Measurements from ENCODE around the gene N4BP3. TPM values are rescaled to one million over a fixed set of nuclear protein-coding genes. Genes with fewer than 3 reads are reported as not detected.

Gene N4BP3
- total RNA-seq, 2 donors from 2014 or later, result 0.07 TPM; not detected in 1

- H3K27ac ChIP-seq, result no peak overlapping the region
- no peak overlapping the region for H3K4me3 ChIP-seq
- ATAC-seq (ENCODE audit: insufficient number of reproducible peaks, low FRiP score, low read depth), result no peak
- TF ChIP-seq, protein P1, sequence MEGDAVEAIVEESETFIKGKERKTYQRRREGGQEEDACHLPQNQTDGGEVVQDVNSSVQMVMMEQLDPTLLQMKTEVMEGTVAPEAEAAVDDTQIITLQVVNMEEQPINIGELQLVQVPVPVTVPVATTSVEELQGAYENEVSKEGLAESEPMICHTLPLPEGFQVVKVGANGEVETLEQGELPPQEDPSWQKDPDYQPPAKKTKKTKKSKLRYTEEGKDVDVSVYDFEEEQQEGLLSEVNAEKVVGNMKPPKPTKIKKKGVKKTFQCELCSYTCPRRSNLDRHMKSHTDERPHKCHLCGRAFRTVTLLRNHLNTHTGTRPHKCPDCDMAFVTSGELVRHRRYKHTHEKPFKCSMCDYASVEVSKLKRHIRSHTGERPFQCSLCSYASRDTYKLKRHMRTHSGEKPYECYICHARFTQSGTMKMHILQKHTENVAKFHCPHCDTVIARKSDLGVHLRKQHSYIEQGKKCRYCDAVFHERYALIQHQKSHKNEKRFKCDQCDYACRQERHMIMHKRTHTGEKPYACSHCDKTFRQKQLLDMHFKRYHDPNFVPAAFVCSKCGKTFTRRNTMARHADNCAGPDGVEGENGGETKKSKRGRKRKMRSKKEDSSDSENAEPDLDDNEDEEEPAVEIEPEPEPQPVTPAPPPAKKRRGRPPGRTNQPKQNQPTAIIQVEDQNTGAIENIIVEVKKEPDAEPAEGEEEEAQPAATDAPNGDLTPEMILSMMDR (IDR thresholded peaks at IDR 0.05), result no peak
- H3K27me3 ChIP-seq (replicated peaks; ENCODE audit: insufficient read depth), result no peaks in the 10 kb centered on the region
- no peaks in the 10 kb centered on the region for H3K36me3 ChIP-seq
- DNase-seq (ENCODE audit: low spot score), result no peak
- H3K4me1 ChIP-seq (ENCODE audit: control insufficient read depth in 1 of 2, low read depth in 2 of 2), result no peaks in the 10 kb centered on the region
- no peaks in the 10 kb centered on the region for H3K9me3 ChIP-seq
Observed at GRCh38 chr5:178080056-178080455, 33.3 kb upstream of the N4BP3 start.

DNA sequence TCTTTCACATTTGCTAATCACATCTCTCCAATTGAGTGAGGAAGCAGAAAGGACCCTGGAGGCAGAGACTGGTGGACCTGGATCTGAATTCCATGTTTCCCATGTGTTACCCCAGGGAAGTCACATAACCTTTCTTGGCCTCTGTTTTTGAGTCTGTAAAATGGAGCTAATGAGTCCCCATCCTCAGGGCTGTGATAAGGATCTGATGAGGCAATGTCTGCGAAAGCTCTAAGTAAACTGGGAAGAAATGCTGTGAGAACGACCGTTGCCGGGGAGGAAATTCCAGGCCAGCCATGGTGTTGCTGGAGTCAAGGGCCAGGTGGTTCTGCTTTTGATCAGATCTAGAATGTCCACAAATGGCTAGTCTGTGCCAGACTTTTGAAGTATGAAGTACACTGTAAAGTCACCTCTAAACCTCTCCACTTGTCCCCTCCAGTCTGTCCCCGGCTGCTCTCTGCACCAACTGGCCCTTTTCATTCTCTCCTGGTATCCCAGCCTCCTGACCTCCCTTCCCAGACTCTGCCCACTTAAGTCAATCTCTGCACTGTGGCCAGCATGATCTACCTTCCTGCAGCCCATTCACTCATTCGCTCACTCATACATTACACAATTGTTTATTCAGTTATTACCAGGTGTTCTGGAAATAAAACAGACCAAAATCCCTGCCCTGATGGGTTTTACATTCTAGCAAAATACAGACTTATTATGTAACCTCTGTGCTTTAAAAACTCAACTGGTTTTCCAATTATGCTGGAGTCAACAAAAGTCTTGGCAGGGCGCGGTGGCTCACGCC lies 32.5 kb upstream of the N4BP3 start:
- ATAC-seq (ENCODE audit: insufficient number of reproducible peaks, low FRiP score, low read depth), result no peak
- H3K27ac ChIP-seq, result no peak overlapping the region
- no peaks in the 10 kb centered on the region for H3K36me3 ChIP-seq
- H3K4me1 ChIP-seq (ENCODE audit: control insufficient read depth in 1 of 2, low read depth in 2 of 2), result no peaks in the 10 kb centered on the region
- no peak for DNase-seq (ENCODE audit: low spot score)
- TF ChIP-seq, protein P1 (IDR thresholded peaks at IDR 0.05), result no peak
- H3K4me3 ChIP-seq, result no peak overlapping the region
- no peaks in the 10 kb centered on the region for H3K9me3 ChIP-seq
- no peaks in the 10 kb centered on the region for H3K27me3 ChIP-seq (replicated peaks; ENCODE audit: insufficient read depth)

DNA sequence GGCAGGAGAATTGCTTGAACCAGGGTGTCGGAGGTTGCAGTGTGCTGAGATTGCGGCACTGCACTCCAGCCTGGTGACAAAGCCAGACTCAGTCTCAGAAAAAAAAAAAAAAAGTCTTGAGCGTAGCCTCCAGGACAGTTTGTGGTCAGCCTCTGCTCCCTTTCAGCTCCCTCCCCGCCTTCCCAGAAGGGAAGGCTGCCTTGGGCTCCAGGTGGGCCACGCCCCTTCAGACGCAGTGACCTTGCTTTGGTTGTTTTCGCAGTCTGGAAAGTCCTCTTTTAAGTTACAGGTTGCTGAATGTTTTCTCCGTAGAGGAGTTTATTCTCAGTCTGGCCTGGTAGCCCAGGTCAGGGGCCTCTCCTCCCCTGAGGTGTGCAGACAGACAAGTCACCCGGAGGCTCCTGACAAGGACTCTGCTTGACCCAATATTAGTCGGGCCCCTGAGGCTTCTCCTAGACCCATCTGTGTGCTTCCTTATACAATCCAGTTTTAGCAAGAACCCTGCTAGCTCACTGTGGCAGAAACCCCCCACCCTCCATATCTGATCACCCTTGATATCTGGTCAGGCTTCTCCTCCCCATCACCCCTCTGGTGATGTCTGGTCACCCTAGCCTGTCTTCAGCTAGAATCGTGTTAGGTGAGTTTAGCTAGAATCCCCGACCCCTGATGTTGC lies 31.6 kb upstream of the N4BP3 start:
- no peaks in the 10 kb centered on the region for H3K4me1 ChIP-seq (ENCODE audit: control insufficient read depth in 1 of 2, low read depth in 2 of 2)
- DNase-seq (ENCODE audit: low spot score), result no peak
- no peak overlapping the region for H3K4me3 ChIP-seq
- H3K9me3 ChIP-seq, result no peaks in the 10 kb centered on the region
- H3K36me3 ChIP-seq, result no peaks in the 10 kb centered on the region
- no peak overlapping the region for H3K27ac ChIP-seq
- TF ChIP-seq, protein P1 (IDR thresholded peaks at IDR 0.05), result no peak
- ATAC-seq (ENCODE audit: insufficient number of reproducible peaks, low FRiP score, low read depth), result no peak
- H3K27me3 ChIP-seq (replicated peaks; ENCODE audit: insufficient read depth), result no peaks in the 10 kb centered on the region

DNA sequence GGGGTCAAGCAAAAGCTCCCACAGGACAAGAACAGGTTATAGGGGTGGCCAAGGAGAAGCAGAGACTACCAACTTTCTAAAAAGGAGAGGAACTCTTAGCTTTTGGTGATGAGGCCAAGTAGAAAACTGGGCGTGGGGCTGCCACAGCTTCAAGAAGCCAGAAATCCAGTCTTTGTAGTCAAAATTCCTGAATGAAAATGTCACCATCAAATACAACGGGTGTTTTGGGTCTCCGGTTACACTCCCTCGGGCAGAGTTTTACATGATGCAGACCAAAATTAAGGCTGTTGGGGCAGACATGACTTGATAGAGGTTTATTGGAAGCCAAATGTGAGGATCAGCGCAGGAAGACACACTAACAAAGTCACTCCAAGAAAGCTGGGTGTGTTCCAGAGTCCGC lies 29.4 kb upstream of the N4BP3 start:
- Histone ChIP-seq H3K27ac (no peak overlapping the region), H3K4me1 (ENCODE audit: control insufficient read depth in 1 of 2, low read depth in 2 of 2) (no peaks in the 10 kb centered on the region), H3K36me3 (no peaks in the 10 kb centered on the region), H3K4me3 (no peak overlapping the region), H3K9me3 (no peaks in the 10 kb centered on the region), H3K27me3 (replicated peaks; ENCODE audit: insufficient read depth) (no peaks in the 10 kb centered on the region)
- TF ChIP-seq, protein P1 (IDR thresholded peaks at IDR 0.05), result no peak
- DNase-seq (ENCODE audit: low spot score) (no peak), ATAC-seq (ENCODE audit: insufficient number of reproducible peaks, low FRiP score, low read depth) (no peak)

- Histone ChIP-seq H3K27me3 (replicated peaks; ENCODE audit: insufficient read depth) (no peaks in the 10 kb centered on the region), H3K27ac (no peak overlapping the region), H3K9me3 (no peaks in the 10 kb centered on the region), H3K36me3 (no peaks in the 10 kb centered on the region), H3K4me3 (no peak overlapping the region), H3K4me1 (ENCODE audit: control insufficient read depth in 1 of 2, low read depth in 2 of 2) (no peaks in the 10 kb centered on the region)
- TF ChIP-seq, protein P1 (IDR thresholded peaks at IDR 0.05), result no peak
- ATAC-seq (ENCODE audit: insufficient number of reproducible peaks, low FRiP score, low read depth), result no peak
- DNase-seq (ENCODE audit: low spot score), result no peak
Observed at GRCh38 chr5:178085316-178085715, 28.0 kb upstream of the N4BP3 start.
